Fibroblast of lung (primary cell): ENCODE measurements around the gene VCX. TPM values are rescaled to one million over a fixed set of nuclear protein-coding genes. Genes with fewer than 3 reads are reported as not detected.
"Not testable (repeated sequence)": the region's sequence is repeated elsewhere in the genome, so short reads cannot be mapped to it uniquely, and the experiment has no call there.

Experiments used
- DNase-seq, 2 donors: peaks; one replicate each; pipeline versions ENCODE4 v3.0.0 to v3.0.0-alpha.2; 2010; ENCODE audit warnings: low read depth in 2 of 2
- H2AFZ ChIP-seq: 2 replicates; pipeline ENCODE4 v1.5.1; 2012; ENCODE audit warnings: low read length, control low read depth, inconsistent platforms
- H3K27ac ChIP-seq: 2 replicates; pipeline ENCODE4 v1.5.1; 2011; ENCODE audit warnings: low read length, control low read depth; ENCODE audit not compliant: insufficient read depth
- H3K27me3 ChIP-seq: 2 replicates; pipeline ENCODE4 v1.5.1; 2011; ENCODE audit warnings: mild to moderate bottlenecking, low read length; ENCODE audit not compliant: control insufficient read depth, insufficient read depth
- H3K36me3 ChIP-seq: 2 replicates; pipeline ENCODE4 v1.5.1; 2011; ENCODE audit warnings: low read length; ENCODE audit not compliant: control insufficient read depth, insufficient read depth
- H3K4me1 ChIP-seq: 2 replicates; pipeline ENCODE4 v1.5.1; 2011; ENCODE audit warnings: low read length; ENCODE audit not compliant: control insufficient read depth, insufficient read depth; ENCODE audit errors: extremely low read depth
- H3K4me2 ChIP-seq: 2 replicates; pipeline ENCODE4 v1.5.1; 2011; ENCODE audit warnings: low read length, control low read depth; ENCODE audit not compliant: insufficient read depth; ENCODE audit errors: extremely low read depth
- H3K4me3 ChIP-seq, 4 experiments: fragments of 200-600 bp in 1 of 4; sonication (generic) in 1 of 4; replicated peaks in 1 of 4; 2 replicates each; pipeline ENCODE4 v1.5.1; 2011 to 2016; ENCODE audit warnings: low read length in 4 of 4, low read depth in 3 of 4, mild to moderate bottlenecking in 3 of 4, control low read depth in 2 of 4, inconsistent platforms in 1 of 4, mixed read lengths in 1 of 4; ENCODE audit not compliant: insufficient read depth in 1 of 4; ENCODE audit errors: control extremely low read depth in 1 of 4
- H3K79me2 ChIP-seq: 2 replicates; pipeline ENCODE4 v1.5.1; 2012; ENCODE audit warnings: mild to moderate bottlenecking, low read length, inconsistent platforms; ENCODE audit not compliant: control insufficient read depth, insufficient read depth
- H3K9ac ChIP-seq: 2 replicates; pipeline ENCODE4 v1.5.1; 2011; ENCODE audit warnings: mild to moderate bottlenecking, low read length, control low read depth; ENCODE audit not compliant: insufficient read depth
- H3K9me3 ChIP-seq: 2 replicates; pipeline ENCODE4 v1.5.1; 2012; ENCODE audit warnings: low read depth, low read length; ENCODE audit not compliant: control insufficient read depth, insufficient read depth
- H4K20me1 ChIP-seq: 2 replicates; pipeline ENCODE4 v1.5.1; 2011; ENCODE audit warnings: low read length; ENCODE audit not compliant: control insufficient read depth, insufficient read depth; ENCODE audit errors: extremely low read depth
- EZH2 ChIP-seq: IDR thresholded peaks from 2 replicates; pipeline ENCODE4 v1.5.1; 2012; ENCODE audit warnings: low read length, control low read depth, mild to moderate bottlenecking; ENCODE audit errors: missing control alignments
- polyA minus RNA-seq: library from RNA; depleted of rRNA, polyadenylated mRNA; stranded (reverse); fragments of >200 nt; gene quantifications from 2 replicates; pipeline ENCODE4 v1.2.3, GENCODE V29; 2011; ENCODE audit warnings: low replicate concordance
- polyA plus RNA-seq, 2 donors: library from polyadenylated mRNA; depleted of rRNA in 1 of 2; stranded (reverse) in 1 of 2; unstranded in 1 of 2; fragments of >200 nt; gene quantifications; 2 replicates each; pipeline ENCODE4 v1.2.1, GENCODE V29; 2011 to 2012; ENCODE audit warnings: missing spikeins in 1 of 2
- total RNA-seq: library from RNA; depleted of rRNA; stranded (reverse); fragments of >200 nt; gene quantifications from 2 replicates; pipeline ENCODE4 v1.2.1, GENCODE V29; 2014
- TF ChIP-seq, protein P1 (sequence below), 2 donors: IDR thresholded peaks in 1 of 2; conservative IDR thresholded peaks in 1 of 2; 1 replicate in 1 of 2; 2 replicates in 1 of 2; pipeline ENCODE4 v1.5.1; 2011 to 2012; ENCODE audit warnings: low read length in 2 of 2, control low read depth in 1 of 2, inconsistent platforms in 1 of 2, low read depth in 1 of 2, mild to moderate bottlenecking in 1 of 2

Gene VCX
- not detected in 2 replicates for total RNA-seq
- polyA plus RNA-seq: not detected in 2 replicates
- polyA plus RNA-seq (2012): not detected in 2 replicates
- polyA minus RNA-seq: not detected in 2 replicates

DNA sequence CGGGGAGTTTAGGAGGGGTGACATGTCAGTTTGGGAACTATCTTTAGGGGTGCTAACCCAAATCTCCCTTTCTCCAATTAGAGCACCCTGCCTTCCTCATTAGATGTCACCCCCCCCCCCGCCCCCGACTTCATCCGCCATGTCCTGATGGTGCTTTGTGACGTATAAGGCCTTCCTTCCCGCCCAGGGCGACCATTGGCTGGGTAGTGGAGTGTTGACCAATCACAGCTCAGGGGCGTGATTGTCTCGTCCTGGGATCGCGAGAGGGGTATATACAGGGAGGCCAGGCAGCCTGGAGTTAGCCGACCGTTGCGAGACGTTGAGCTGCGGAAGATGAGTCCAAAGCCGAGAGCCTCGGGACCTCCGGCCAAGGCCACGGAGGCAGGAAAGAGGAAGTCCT, at the start of gene VCX:
Gene VCX, plus strand, starts transcription at position 301 of the 400 bp plus-strand sequence. Its CDS starts 33 bp downstream, at position 334.
- H3K36me3 ChIP-seq, DNase-seq, H3K4me3 ChIP-seq, H2AFZ ChIP-seq, H3K79me2 ChIP-seq, H3K9ac ChIP-seq, H3K9me3 ChIP-seq, H4K20me1 ChIP-seq, H3K4me2 ChIP-seq, H3K4me1 ChIP-seq, H3K27ac ChIP-seq, H3K27me3 ChIP-seq: not testable (repeated sequence)

DNA sequence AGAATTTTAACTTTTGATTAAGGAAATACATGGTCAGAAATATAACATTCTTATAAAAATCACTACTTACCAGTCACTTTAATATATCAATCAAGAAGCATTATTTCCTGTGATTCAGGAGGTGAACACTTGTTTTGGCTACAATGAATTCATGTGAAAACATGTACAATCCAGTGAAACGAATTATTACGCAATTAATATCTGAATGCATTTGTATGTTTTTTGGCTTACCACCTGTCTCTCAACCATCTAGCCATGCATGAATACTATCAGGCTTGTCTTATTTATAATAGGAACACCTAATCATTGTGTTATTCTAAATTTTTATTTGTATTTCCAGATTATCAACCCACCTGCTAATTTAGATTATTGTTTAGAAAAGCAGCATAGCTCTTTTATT, 44.6 kb upstream of the VCX start:
- H3K9ac ChIP-seq: no peak overlapping the region
- no peaks in the 10 kb centered on the region for H3K27me3 ChIP-seq
- H3K4me3 ChIP-seq: no peak overlapping the region
- H3K4me2 ChIP-seq: no peak overlapping the region
- no peaks in the 10 kb centered on the region for H3K9me3 ChIP-seq
- H3K4me1 ChIP-seq: no peaks in the 10 kb centered on the region
- H3K27ac ChIP-seq: no peak overlapping the region
- no peaks in the 10 kb centered on the region for H3K36me3 ChIP-seq
- no peaks in the 10 kb centered on the region for H3K79me2 ChIP-seq
- no peak for TF ChIP-seq EZH2
- TF ChIP-seq, protein P1, sequence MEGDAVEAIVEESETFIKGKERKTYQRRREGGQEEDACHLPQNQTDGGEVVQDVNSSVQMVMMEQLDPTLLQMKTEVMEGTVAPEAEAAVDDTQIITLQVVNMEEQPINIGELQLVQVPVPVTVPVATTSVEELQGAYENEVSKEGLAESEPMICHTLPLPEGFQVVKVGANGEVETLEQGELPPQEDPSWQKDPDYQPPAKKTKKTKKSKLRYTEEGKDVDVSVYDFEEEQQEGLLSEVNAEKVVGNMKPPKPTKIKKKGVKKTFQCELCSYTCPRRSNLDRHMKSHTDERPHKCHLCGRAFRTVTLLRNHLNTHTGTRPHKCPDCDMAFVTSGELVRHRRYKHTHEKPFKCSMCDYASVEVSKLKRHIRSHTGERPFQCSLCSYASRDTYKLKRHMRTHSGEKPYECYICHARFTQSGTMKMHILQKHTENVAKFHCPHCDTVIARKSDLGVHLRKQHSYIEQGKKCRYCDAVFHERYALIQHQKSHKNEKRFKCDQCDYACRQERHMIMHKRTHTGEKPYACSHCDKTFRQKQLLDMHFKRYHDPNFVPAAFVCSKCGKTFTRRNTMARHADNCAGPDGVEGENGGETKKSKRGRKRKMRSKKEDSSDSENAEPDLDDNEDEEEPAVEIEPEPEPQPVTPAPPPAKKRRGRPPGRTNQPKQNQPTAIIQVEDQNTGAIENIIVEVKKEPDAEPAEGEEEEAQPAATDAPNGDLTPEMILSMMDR (conservative IDR thresholded peaks at IDR 0.05 in 1 of 2, IDR thresholded peaks at IDR 0.05 in 1 of 2; ENCODE audit: low read depth in 1 of 2, low read length in 2 of 2): no peak
- DNase-seq: no peak
- H2AFZ ChIP-seq: no peak overlapping the region
- no peaks in the 10 kb centered on the region for H4K20me1 ChIP-seq

DNA sequence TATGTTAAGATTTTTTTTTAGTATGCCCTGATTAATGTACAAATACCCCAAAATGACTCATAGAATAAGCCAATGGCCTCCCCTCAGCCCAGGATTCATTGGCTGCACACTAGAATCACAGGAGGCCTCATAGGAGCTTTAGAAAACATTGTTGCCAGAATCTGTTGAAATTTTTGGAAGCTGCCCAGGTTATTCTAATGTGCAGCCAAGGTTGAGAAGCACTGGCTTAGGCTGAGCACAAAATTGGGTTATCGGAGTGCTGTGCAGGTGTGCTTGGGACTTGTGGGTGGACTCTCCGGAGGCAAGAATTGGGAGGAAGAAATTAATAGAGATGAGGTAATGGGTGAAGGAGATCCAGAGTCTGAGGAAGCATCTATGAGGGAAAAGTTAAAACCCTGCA, 41.3 kb upstream of the VCX start:
- Histone ChIP-seq H3K36me3 (no peaks in the 10 kb centered on the region), H3K4me1 (no peaks in the 10 kb centered on the region), H3K9me3 (no peaks in the 10 kb centered on the region), H3K79me2 (no peaks in the 10 kb centered on the region), H3K27ac (no peak overlapping the region), H3K4me2 (no peak overlapping the region), H4K20me1 (no peaks in the 10 kb centered on the region), H2AFZ (no peak overlapping the region), H3K27me3 (no peaks in the 10 kb centered on the region), H3K4me3 (no peak overlapping the region), H3K9ac (no peak overlapping the region)
- no peak for DNase-seq
- TF ChIP-seq, protein P1 (conservative IDR thresholded peaks at IDR 0.05 in 1 of 2, IDR thresholded peaks at IDR 0.05 in 1 of 2; ENCODE audit: low read depth in 1 of 2, low read length in 2 of 2): no peak
- no peak for TF ChIP-seq EZH2
